ENCODE measurements around the gene STAB1. TPM values are rescaled to one million over a fixed set of nuclear protein-coding genes. Genes with fewer than 3 reads are reported as not detected.

Gene STAB1
- total and polyA plus RNA-seq, 10 of the 15 experiments (the other 5 are each of a cell fraction or from before 2014, with no cell fraction given) = 0.46 TPM; not detected in 9

GRCh38 chr3:52488746-52489145 is 6.4 kb upstream of the STAB1 start:
- BruUV-seq (replicated peaks) = no TSS peak
- Histone ChIP-seq H3K79me2 (ENCODE audit: control insufficient read depth, insufficient read depth, low read length) (no peaks in the 10 kb centered on the region), H3K27me3 (replicated peaks in 1 of 2; ENCODE audit: control insufficient read depth in 2 of 2, insufficient read depth in 2 of 2, low read length in 1 of 2) (no peaks in the 10 kb centered on the region), H3K4me2 (ENCODE audit: control insufficient read depth, insufficient read depth) (no peak overlapping the region), H3K4me1 (ENCODE audit: control insufficient read depth, insufficient read depth, low read length) (no peaks in the 10 kb centered on the region), H3K9me3 (replicated peaks; ENCODE audit: control insufficient read depth, insufficient read depth, low read length) (no peaks in the 10 kb centered on the region), H3K9ac (ENCODE audit: control insufficient read depth, insufficient read depth, low read length) (no peak overlapping the region), H4K20me1 (ENCODE audit: control insufficient read depth, insufficient read depth) (no peaks in the 10 kb centered on the region), H3K27ac (ENCODE audit: control insufficient read depth, insufficient read depth) (no peak overlapping the region), H3K4me3 (no peak overlapping the region), H2AFZ (ENCODE audit: control insufficient read depth, low read depth, low read length) (no peak overlapping the region), H3K36me3 (ENCODE audit: control insufficient read depth in 2 of 2, insufficient read depth in 2 of 2, low read length in 1 of 2) (peaks cover 6 to 30% of the 10 kb centered on the region in 2 experiments; a peak in 3 of 4 replicates)
- ChIA-PET CTCF (no interaction called here), SMC1A (ENCODE audit: uncharacterized antibody, unreplicated experiment) (no interaction called here), POLR2A (no interaction called here), RAD21 (ENCODE audit: unreplicated experiment) (no interaction called here)
- ATAC-seq (no peak), FAIRE-seq (no peak), DNase-seq (ENCODE audit: low read depth, low spot score) (no peak)
- in situ Hi-C loops (cut with MboI) = no loop called here
- TF ChIP-seq YY1 (IDR thresholded peaks at IDR 0.05; ENCODE audit: low read depth, low read length) (no peak), HDGF (IDR thresholded peaks at IDR 0.05) (no peak)
- TF ChIP-seq, protein P1, sequence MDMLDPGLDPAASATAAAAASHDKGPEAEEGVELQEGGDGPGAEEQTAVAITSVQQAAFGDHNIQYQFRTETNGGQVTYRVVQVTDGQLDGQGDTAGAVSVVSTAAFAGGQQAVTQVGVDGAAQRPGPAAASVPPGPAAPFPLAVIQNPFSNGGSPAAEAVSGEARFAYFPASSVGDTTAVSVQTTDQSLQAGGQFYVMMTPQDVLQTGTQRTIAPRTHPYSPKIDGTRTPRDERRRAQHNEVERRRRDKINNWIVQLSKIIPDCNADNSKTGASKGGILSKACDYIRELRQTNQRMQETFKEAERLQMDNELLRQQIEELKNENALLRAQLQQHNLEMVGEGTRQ (IDR thresholded peaks at IDR 0.05; ENCODE audit: borderline replicate concordance, low read depth, low read length) = no peak
- TF ChIP-seq, protein P2, sequence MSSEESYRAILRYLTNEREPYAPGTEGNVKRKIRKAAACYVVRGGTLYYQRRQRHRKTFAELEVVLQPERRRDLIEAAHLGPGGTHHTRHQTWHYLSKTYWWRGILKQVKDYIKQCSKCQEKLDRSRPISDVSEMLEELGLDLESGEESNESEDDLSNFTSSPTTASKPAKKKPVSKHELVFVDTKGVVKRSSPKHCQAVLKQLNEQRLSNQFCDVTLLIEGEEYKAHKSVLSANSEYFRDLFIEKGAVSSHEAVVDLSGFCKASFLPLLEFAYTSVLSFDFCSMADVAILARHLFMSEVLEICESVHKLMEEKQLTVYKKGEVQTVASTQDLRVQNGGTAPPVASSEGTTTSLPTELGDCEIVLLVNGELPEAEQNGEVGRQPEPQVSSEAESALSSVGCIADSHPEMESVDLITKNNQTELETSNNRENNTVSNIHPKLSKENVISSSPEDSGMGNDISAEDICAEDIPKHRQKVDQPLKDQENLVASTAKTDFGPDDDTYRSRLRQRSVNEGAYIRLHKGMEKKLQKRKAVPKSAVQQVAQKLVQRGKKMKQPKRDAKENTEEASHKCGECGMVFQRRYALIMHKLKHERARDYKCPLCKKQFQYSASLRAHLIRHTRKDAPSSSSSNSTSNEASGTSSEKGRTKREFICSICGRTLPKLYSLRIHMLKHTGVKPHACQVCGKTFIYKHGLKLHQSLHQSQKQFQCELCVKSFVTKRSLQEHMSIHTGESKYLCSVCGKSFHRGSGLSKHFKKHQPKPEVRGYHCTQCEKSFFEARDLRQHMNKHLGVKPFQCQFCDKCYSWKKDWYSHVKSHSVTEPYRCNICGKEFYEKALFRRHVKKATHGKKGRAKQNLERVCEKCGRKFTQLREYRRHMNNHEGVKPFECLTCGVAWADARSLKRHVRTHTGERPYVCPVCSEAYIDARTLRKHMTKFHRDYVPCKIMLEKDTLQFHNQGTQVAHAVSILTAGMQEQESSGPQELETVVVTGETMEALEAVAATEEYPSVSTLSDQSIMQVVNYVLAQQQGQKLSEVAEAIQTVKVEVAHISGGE (CRISPR knock-in tag; IDR thresholded peaks at IDR 0.05) = no peak
- TF ChIP-seq, protein P3, sequence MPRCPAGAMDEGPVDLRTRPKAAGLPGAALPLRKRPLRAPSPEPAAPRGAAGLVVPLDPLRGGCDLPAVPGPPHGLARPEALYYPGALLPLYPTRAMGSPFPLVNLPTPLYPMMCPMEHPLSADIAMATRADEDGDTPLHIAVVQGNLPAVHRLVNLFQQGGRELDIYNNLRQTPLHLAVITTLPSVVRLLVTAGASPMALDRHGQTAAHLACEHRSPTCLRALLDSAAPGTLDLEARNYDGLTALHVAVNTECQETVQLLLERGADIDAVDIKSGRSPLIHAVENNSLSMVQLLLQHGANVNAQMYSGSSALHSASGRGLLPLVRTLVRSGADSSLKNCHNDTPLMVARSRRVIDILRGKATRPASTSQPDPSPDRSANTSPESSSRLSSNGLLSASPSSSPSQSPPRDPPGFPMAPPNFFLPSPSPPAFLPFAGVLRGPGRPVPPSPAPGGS (IDR thresholded peaks at IDR 0.05; ENCODE audit: borderline replicate concordance, insufficient read depth, low read depth, low read length, poor library complexity, severe bottlenecking) = no peak
- 69% methylated on average over 3 of the region's 3 CpGs for WGBS (ENCODE audit: insufficient coverage, insufficient replicate concordance, low lambda C conversion rate, missing lambda C conversion rate)
- intact Hi-C loops (cut with micrococcal nuclease; ENCODE audit: unreplicated experiment) = no loop called here

All from GM12878 (cell line).